Body of pancreas (tissue), 4 donors: ENCODE measurements around the gene DMD. TPM values are rescaled to one million over a fixed set of nuclear protein-coding genes. Genes with fewer than 3 reads are reported as not detected.
"Not testable (repeated sequence)": the region's sequence is repeated elsewhere in the genome, so short reads cannot be mapped to it uniquely, and the experiment has no call there.

ENCODE experiments used
- ATAC-seq: fragments of 150-250 bp; one replicate; pipeline ENCODE4 v1.9.1; 2016
- DNase-seq, 4 donors: peaks; one replicate each; pipeline ENCODE4 v3.0.0-alpha.2; 2019
- H3K27ac ChIP-seq, 4 donors: fragments of 200-600 bp; sonication (generic); 1 replicate in 3 of 4; 2 replicates in 1 of 4; pipeline versions ENCODE4 v1.5.1 to v1.6.1; 2016 to 2019; ENCODE audit warnings: mild to moderate bottlenecking in 1 of 4, mixed read lengths in 1 of 4, moderate library complexity in 1 of 4
- H3K27me3 ChIP-seq, 2 donors: fragments of 200-600 bp; sonication (generic); one replicate each; pipeline ENCODE4 v1.6.0; 2016; ENCODE audit warnings: mild to moderate bottlenecking in 1 of 2
- H3K36me3 ChIP-seq, 2 donors: fragments of 200-600 bp; sonication (generic); replicated peaks in 1 of 2; 2 replicates each; pipeline ENCODE4 v1.5.1; 2016; ENCODE audit warnings: low read depth in 2 of 2; ENCODE audit not compliant: insufficient read depth in 1 of 2
- H3K4me1 ChIP-seq: fragments of 200-600 bp; sonication (generic); one replicate; pipeline ENCODE4 v1.6.0; 2016
- H3K4me3 ChIP-seq, 2 donors: fragments of 200-600 bp; sonication (generic); 1 replicate in 1 of 2; 2 replicates in 1 of 2; pipeline ENCODE4 v1.5.1; 2016 to 2019
- H3K9me3 ChIP-seq, 3 donors: fragments of 200-600 bp; sonication (generic); 1 replicate in 2 of 3; 2 replicates in 1 of 3; pipeline ENCODE4 v1.5.1; 2016
- POLR2A ChIP-seq, 3 donors: fragments of 450-650 bp; IDR thresholded peaks; one replicate each; pipeline ENCODE4 v1.6.1; 2016; ENCODE audit warnings: antibody characterized with exemption in 3 of 3, mild to moderate bottlenecking in 2 of 3
- WGBS, 2 donors: methylation state at CpG; one replicate each; pipeline ENCODE4 v1.1.5; 2017; 5-methylcytosine and 5-hydroxymethylcytosine counted together
- intact Hi-C: fragments of 100-400 bp; cut with DNase I; formaldehyde crosslinking; loops from one replicate; pipeline ENCODE4 v1.15.1; 2023
- total RNA-seq, 2 donors: library from RNA; depleted of rRNA; stranded (reverse); fragments of >200 nt; gene quantifications; one replicate each; pipeline ENCODE4 v1.1.0, GENCODE V29; 2016
- TF ChIP-seq, protein P1 (sequence below), 7 experiments: fragments of 450-650 bp in 4 of 7; fragments of 200-600 bp in 3 of 7; sonication (generic) in 3 of 7; IDR thresholded peaks; one replicate each; pipeline ENCODE4 v1.5.1; 2016 to 2019; ENCODE audit warnings: antibody characterized with exemption in 7 of 7

The DMD gene
- total RNA-seq, 2 donors from 2014 or later: 28.5 to 38.6 TPM

DNA sequence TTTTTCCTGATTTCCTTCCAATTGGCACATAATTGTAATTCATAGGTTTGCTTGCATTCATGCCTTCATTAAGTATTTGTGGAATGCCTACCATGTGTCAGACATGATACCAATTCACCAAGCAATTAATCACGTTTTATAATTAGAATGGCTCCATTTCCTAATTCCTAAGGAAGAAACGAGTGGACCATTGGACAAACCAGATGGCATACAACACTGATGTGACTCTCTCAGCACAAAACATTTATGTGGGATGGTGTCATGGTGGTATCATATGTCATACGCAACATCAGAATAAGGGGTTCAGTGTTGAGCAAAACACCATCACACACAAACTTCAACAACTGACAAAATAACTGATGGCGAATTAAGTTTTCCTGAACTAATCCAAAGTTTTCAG lies 502.8 kb downstream of the DMD start:
- no peak overlapping the region for H3K27ac ChIP-seq
- H3K27me3 ChIP-seq: no peaks in the 10 kb centered on the region
- DNase-seq (no peak), ATAC-seq (no peak)
- H3K4me3 ChIP-seq: no peak overlapping the region
- H3K4me1 ChIP-seq: no peaks in the 10 kb centered on the region
- TF ChIP-seq POLR2A (IDR thresholded peaks at IDR 0.05): no peak
- TF ChIP-seq, protein P1, sequence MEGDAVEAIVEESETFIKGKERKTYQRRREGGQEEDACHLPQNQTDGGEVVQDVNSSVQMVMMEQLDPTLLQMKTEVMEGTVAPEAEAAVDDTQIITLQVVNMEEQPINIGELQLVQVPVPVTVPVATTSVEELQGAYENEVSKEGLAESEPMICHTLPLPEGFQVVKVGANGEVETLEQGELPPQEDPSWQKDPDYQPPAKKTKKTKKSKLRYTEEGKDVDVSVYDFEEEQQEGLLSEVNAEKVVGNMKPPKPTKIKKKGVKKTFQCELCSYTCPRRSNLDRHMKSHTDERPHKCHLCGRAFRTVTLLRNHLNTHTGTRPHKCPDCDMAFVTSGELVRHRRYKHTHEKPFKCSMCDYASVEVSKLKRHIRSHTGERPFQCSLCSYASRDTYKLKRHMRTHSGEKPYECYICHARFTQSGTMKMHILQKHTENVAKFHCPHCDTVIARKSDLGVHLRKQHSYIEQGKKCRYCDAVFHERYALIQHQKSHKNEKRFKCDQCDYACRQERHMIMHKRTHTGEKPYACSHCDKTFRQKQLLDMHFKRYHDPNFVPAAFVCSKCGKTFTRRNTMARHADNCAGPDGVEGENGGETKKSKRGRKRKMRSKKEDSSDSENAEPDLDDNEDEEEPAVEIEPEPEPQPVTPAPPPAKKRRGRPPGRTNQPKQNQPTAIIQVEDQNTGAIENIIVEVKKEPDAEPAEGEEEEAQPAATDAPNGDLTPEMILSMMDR (IDR thresholded peaks at IDR 0.05): no peak
- no peaks in the 10 kb centered on the region for H3K9me3 ChIP-seq
- no peaks in the 10 kb centered on the region for H3K36me3 ChIP-seq
- intact Hi-C loops: no loop called here
- WGBS, 2 donors: 68 to 79% methylated on average over 3 to 4 of the region's 4 CpGs

- H3K27ac ChIP-seq, H3K9me3 ChIP-seq, H3K4me3 ChIP-seq, H3K27me3 ChIP-seq, H3K4me1 ChIP-seq, DNase-seq, ATAC-seq, intact Hi-C loops, H3K36me3 ChIP-seq: not testable (repeated sequence)
- 87 to 90% methylated on average over 9 of the region's 9 CpGs for WGBS, 2 donors
These were observed 506.0 kb downstream of the DMD start for GRCh38 chrX:32705385-32705784.

GRCh38 chrX:32687379-32687778 lies 524.0 kb downstream of the DMD start:
- TF ChIP-seq POLR2A (IDR thresholded peaks at IDR 0.05): no peak
- TF ChIP-seq, protein P1 (IDR thresholded peaks at IDR 0.05): no peak
- H3K36me3 ChIP-seq: no peaks in the 10 kb centered on the region
- H3K9me3 ChIP-seq: no peaks in the 10 kb centered on the region
- ATAC-seq: no peak
- H3K4me3 ChIP-seq: no peak overlapping the region
- WGBS, 2 donors: 19 to 35% methylated on average over 1 of the region's 1 CpG
- no peaks in the 10 kb centered on the region for H3K4me1 ChIP-seq
- intact Hi-C loops: no loop called here
- no peak overlapping the region for H3K27ac ChIP-seq
- no peaks in the 10 kb centered on the region for H3K27me3 ChIP-seq
- DNase-seq: no peak

- no peak overlapping the region for H3K27ac ChIP-seq
- no peaks in the 10 kb centered on the region for H3K4me1 ChIP-seq
- no peak overlapping the region for H3K4me3 ChIP-seq
- no peaks in the 10 kb centered on the region for H3K36me3 ChIP-seq
- no peak for TF ChIP-seq POLR2A (IDR thresholded peaks at IDR 0.05)
- TF ChIP-seq, protein P1 (IDR thresholded peaks at IDR 0.05): no peak
- 60 to 75% methylated on average over 5 of the region's 5 CpGs for WGBS, 2 donors
- intact Hi-C loops: no loop called here
- no peak for ATAC-seq
- DNase-seq: no peak
- no peaks in the 10 kb centered on the region for H3K27me3 ChIP-seq
- no peaks in the 10 kb centered on the region for H3K9me3 ChIP-seq
These were observed 532.9 kb downstream of the DMD start for GRCh38 chrX:32678487-32678886.

GRCh38 chrX:32673193-32673592 lies 538.2 kb downstream of the DMD start:
- DNase-seq (no peak), ATAC-seq (no peak)
- Histone ChIP-seq H3K36me3 (no peaks in the 10 kb centered on the region), H3K27me3 (no peaks in the 10 kb centered on the region), H3K4me3 (no peak overlapping the region), H3K4me1 (no peaks in the 10 kb centered on the region), H3K27ac (no peak overlapping the region), H3K9me3 (no peaks in the 10 kb centered on the region)
- WGBS, 2 donors: 16 to 18% methylated on average over 4 of the region's 4 CpGs
- intact Hi-C loops: no loop called here
- TF ChIP-seq POLR2A (IDR thresholded peaks at IDR 0.05): no peak
- TF ChIP-seq, protein P1 (IDR thresholded peaks at IDR 0.05): peak in 1 of 7 experiments; percentile 23
